ENCODE measurements around the gene ARHGAP32.

DNA sequence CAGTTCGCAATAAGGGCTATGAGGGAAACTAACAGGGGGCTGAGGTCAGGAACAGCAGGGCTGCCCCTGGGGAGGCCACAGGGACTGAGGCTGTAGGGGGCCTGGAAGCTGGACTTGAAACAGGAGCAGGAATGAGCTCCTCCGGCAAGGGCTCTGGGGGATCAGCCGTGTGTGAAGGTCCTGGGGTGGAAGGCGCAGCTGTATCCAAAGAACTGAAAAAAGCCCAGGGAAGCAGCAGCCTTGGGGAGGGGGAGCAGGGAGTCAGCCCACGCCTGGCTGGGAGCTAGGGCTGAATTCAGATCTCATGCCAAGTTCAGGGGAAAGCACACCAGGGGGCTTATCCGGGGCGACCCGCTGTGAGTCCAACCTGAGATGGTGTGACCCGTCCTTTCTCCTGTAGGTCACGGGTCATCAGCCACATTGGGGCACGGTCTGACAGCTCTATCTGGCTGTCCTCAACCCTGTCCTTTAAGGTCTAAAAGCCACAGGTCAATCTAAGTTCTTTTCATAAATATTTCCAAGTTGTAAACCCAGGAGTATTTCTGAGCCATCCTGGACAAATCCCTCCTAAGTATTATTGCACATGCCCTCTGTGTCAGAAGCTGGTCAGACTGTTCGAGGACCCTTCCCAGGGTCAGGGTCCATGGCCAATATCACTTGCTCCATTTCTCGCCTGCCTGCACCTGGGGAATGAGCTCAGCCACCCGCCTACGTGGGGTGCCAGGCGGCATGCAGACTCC, 267.4 kb downstream of the ARHGAP32 start:
- TF ChIP-seq POLR2AphosphoS5 (IDR thresholded peaks at IDR 0.05) (no peak), POLR2A (IDR thresholded peaks at IDR 0.05) (no peak)

Measured in breast epithelium (tissue), 3 donors.